Stimulated activated CD4-positive, alpha-beta T cell treated with anti-CD3 and anti-CD28 coated beads, Interleukin-12 subunit alpha, Interleukin-12 subunit beta, amount 100 ng/mL, for 48 hours (primary cell): ENCODE results near the gene BPTF.
"Not testable (repeated sequence)": the region's sequence is repeated elsewhere in the genome, so short reads cannot be mapped to it uniquely, and the experiment has no call there.

Experiments
- DNase-seq, 3 donors: peaks; one replicate each; pipeline ENCODE4 v3.0.0-alpha.2; 2020; ENCODE audit warnings: low read depth in 2 of 3, low spot score in 1 of 3

The BPTF gene

DNA sequence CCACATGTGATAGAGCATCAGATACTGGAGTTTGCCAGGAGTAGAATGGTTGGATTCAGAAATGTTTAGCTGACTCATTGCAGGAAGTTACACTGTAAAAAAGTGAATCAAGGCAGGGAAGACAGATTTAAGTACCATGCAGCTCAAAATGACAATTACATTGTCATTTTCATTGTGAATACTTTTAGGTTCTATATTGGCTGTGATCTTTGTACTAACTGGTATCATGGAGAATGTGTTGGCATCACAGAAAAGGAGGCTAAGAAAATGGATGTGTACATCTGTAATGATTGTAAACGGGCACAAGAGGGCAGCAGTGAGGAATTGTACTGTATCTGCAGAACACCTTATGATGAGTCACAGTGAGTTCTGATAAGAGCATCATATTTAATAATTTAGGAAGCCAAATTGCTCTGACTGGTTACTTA is 137.9 kb downstream of the BPTF start:
- peak; percentile 50 to 78 (median 59) for DNase-seq

DNA sequence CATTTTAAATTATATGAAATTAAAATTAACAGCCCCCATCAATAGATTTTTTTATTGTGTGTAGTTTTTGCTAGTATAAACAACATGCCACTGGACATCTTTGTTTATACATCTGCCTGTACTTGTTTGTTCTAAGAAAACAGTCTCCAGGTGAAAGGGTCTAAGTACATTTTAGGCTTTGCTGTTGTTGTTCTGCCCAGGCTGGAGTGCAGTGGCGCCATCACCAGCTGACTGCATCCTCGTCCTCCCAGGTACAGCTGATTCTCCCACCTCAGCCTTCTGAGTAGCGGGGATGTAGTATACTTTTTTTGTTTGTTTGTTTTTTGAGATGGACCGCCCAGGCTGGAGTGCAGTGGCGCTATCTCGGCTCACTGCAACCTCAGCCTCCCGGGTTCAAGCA is 145.5 kb downstream of the BPTF start:
- DNase-seq, result no peak

DNA sequence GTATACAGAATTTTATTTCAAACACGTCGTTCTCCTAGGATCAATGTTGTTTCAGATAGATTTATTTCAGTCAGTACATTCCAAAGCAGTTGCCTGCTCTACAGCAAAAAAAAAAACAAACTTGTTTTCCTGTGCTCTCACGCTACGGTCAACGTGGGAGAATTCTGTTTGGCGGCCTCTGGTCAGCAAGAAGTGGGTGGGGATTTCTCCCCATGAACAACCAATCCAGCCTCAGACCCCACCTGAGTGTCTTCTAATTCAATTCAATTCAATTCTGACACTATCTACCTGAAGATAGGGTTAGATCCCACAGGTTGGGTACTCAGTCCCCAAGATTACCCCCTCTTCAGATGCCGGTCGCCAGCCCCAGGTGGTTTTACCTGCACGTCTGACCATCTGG is 148.9 kb downstream of the BPTF start:
- no peak for DNase-seq

DNA sequence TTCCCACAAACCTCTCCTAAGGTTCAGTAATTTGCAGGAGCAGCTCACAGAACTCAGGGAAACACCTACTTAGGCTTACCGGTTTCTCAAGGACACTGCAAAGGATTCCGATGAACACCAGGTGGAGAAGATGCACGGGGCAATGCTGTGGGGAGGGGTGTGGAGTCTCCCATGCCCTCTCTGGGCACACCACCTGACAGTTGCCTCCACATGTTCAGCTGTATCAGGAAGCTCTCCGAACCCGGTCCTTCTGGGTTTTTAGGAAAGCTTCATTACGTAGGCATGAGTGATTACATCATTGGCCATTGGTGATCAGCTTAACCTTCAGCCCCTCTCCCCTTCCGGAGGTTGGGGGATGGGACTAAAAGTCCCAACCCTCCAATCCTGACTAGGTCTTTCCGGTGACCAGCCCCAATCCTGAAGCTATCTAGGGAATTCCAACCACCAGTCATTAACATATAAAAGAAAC is 149.3 kb downstream of the BPTF start:
- no peak for DNase-seq

DNA sequence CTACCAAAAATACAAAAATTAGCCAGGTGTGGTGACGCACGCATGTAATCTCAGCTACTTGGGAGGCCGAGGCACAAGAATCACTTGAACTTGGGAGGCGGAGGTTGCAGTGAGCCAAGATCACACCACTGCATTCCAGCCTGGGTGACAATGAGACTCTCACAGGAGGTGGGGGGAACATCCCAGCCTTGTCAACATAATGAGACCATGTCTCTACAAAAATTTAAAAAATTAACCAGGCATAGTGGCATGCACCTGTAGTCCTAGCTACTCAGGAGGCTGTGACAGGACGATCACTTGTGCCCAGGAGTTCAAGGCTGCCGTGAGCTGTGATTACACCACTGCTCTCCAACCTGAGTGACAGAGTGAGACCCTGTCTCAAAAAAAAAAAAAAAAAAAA is 151.0 kb downstream of the BPTF start:
- not testable (repeated sequence) for DNase-seq

DNA sequence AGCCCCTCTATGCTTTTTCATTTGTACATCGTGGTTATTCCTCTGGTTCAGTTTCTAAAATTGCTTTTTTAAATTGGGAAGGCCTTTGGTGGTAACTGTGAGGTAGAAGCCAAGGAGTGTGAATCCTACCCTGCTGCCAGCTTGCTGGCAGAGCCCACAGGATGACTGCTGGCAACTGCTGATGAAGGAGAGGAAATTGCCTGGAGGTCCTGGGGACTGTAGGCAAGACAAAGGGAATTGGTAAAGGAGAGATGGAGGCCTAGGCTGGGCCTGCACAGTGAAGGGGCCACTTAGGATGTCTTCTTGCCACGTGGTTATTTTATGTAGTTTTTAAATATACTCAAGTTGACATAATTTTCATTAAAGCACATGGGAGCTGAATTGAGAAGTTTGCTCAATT is 155.2 kb downstream of the BPTF start:
- DNase-seq, result no peak

DNA sequence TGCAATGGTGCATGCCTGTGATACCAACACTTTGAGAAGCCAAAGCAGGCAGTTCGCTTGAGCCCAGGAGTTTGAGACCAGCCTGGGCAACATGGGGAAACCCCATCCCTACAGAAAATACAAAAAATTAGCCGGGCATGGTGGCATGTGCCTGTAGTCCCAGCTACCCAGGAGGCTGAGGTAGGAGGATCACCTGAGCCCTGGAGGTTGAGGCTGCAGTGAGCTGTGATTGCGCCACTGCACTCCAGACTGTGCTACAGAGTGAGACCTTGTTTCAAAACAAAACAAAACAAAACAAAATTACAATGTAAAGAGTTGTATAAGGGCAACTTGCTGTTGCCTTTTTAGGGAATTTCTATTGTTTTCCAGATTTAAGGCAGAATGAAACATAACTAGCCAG is 155.6 kb downstream of the BPTF start:
- not testable (repeated sequence) for DNase-seq

DNA sequence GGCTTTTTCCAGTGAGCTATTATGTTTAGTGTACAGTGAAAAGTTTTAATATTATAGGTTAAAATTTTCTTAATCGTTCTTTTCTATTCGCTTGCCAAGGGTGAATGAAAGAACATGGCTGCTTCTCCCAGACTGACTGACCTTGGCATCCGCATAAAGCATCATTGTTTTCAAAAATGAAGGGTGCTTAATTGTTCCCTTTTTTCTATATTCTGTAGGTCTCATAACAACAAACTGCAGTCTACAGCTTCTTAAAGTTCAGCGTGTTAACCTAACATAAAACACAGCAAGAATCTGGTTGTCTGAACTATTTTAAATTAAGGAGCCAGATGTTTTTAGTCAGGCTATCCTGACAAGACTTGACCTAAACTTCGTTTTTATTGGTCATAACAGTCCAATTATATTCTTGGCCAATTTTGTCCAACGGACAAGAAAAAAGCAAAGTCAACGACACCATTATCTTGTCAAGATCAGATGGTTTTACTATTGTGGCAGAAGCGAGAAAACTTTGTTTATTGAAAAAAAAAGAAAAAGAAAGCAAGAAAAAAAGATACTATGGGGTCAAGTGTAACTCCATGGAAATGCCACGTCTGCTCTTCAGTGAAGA is 156.8 kb downstream of the BPTF start:
- DNase-seq, result no peak

DNA sequence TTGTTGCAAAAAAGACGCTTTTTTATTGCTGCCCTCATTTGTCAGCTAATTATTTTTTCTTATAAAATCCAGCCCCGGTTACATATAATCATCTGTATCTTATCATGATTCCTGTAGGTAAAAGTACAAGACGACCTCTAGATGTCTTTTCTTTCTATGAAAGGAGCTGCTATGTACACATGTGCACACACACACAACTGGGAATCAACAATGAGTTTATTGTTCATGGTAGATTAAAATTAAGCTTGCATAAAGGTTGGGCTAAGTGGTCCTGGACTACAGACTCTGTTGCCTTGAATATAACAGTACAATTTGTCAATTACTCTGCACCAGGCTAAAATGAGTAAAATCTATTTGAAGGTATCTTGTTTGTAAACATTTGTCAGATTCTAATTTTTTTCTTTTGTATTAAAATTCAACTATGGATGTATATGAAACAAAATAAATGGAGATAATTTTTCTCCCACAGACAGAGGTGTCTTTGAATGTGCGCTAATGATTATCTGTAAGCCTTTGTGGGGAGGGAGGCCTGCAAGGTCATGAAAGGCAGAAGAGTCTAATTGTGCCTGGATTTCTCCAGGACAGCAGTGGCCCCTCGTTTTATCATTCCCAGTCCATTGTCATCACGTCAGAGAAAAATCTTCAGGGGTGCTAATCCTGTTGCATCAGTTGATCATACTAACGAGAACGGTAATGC is 157.5 kb downstream of the BPTF start:
- no peak for DNase-seq

DNA sequence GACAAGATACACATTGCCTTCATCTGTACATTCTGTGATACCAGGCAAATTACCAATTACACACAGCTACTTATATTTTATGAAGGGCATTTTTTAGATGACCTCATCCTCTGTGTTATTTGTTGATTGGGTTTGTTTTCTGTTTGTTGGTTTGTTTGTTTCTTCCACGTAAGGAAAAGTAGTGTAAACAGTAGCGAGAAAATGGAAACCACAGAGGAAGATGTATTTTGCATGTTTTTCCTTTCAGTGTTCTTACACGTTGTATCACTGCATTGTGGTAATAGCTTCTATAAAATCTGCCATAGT is 158.0 kb downstream of the BPTF start:
- DNase-seq, result no peak

DNA sequence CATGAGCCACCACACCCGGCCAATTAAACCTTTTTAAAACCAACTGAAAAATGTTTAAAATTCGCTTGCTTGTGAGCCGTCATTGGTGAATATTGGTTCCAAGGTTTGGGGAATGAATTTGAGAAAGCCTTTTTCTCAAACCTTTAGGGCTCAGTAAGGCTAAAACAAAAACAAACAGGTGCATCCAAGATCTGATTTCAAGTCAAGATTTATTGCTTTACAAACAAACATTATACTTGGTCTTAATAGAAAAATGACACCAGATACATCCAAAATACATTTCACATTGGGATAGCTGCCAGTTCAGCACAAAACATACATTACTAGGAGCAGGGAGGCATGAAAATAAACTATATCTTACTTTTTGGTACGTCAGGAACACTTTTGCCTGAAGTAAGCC is 165.6 kb downstream of the BPTF start:
- no peak for DNase-seq

DNA sequence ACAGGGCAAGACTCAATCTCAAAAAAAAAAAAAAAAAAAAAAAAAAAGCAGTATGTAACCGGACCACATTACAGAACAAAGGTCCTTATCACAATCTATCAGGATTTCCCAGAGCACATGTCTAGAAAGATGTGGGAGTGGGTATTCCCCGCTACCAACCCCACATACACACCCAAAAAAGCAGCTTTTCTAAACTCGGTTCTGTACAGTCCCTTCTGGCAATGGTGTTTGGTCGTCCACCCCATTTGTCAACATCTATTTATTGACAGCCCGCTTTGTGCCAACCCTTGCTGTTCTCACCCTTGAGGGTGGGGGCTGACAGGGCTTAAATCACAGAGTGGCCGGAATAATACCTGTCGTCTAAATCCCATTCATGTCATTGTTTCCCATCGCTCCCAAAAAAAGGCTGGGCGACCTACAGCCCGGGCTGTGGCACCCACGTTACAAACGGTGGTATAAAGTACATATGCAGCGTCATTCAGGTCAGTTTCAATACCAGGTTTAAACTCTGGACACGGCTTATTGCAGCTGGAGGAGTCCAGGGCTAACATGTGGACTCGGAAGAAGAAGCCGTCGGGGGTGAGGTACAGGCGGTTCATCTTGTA is 167.3 kb downstream of the BPTF start:
- DNase-seq, result peak in 1 of 3 donors; percentile 7

DNA sequence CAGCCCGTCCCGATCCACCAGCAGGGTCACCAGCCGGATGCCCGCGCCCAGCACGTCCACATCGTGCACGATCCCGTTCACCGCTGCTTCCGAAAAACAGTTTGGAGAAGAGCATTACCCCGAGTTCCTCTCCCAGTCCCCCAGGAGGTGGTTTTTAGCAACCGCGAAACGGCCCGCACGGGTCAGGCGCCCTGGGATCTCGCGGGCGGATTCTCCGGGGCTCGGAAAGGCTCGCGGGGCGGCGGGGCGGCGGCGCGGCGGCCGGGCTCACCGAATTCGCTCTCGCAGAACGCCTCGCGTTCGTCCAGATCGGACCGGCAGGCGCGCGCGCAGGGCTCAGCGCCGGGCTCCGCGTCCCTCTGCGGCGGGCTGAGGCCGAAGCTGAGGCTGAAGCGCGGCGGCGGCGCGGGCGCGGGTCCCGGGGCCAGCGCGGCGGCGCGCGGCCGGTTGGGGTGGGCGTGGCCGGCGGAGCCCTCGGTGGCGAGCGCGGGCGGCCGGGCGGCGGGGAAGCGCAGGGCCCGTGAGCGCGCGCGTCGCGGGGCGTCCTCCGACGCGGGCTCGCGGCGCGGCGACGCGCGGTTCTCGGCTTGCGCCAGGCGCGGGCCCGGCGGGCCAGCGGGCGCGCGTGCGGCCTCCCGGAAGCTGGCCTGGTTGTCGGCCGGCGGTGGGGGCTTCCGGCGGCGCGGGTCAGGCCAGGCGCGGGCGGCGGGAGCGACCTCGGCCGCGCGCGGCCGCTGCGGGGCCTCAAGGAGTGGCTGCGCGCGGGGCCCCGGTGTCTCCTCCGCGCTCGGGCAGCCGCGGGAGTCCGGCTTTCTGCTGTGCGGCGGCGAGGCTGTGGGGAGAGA is 168.1 kb downstream of the BPTF start:
- DNase-seq, result peak; percentile 44 to 72 (median 46)

DNA sequence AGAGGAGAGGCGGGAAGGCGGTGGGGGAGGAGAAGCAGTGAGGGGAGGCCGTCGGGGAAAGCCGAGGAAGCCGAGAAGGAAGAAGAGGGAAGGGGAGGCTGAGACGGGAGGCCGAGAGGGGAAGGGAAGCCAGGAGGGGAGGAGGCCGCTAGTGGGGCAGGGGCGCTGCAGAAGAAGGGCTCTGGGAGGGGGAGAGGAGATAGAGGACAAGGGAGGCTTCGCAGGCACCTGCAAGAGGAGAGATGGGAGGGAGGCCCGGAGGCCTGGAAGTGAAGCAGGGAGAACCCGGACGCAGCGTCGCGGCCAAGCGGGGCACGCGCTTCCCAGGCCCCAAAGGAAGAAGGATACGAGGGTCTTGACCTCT is 168.7 kb downstream of the BPTF start:
- peak in 1 of 3 donors; percentile 29 for DNase-seq

DNA sequence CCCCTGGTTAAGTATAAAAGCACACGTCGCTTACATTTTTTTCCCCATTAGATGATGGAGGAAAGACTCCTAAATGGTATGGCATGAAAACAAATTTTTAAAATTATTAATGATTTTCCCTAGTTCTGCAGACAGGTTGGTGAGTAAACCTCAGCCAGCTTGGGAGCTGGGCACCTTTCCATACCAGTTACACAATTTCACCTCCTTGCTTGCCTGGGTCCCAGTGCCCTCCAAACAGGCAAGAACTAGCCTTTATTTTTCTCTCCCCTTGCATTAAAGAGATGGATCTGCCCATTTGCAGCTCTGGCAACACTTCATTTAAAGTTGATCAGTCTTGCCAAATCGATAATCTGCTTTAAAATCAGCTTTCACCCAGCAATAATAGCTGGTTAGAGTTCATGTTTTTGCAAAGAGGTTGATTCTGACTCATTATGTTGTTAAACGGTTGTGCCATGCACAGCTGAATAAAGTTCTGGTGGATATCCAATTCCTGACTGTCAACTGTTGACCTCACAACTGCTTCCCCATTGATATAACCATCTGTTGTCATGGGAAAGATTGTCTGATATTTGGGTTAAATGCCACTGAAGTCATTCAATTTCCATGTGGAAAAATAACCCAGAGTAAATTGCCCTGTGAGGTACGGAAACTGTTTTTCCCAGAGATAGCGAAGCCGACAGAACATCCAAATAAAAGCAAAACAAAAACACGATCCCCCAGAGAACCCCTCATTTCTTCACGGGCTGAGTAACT is 169.7 kb downstream of the BPTF start:
- no peak for DNase-seq

DNA sequence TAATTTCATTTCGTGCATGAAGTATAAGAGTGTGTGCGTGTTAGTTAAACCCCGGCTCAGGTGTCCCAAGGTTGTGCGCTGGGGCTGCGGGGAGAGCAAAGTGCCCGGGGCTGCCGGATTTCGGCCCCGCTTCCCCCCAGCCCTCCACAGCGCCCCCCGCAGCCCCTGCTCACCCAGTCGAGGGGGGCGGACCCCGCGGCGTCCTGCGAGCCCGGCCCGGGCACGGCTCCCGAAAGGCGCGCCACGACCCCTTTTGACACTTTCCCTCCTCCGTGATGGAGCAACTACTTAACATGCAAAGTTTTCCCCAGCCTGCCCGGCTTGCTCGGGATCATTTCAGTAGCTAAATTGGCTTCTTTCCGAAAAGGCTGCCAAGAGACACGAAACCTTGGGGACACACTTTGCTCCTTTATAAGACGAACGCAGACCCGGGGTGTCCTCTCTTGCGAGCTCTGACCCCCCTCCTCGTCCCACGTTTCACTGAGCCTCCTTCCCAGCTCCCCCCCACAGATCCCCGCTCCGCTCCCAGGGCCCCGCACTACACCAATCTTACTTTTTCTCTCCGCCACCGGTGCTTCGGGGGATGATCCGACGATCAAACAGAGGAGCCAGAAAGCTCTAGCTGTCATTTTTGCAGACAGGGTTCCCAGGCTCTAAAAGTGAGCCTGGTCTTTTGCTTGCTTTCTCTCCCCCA is 170.4 kb downstream of the BPTF start:
- DNase-seq, result peak in 2 of 3 donors; percentile 15 to 17

DNA sequence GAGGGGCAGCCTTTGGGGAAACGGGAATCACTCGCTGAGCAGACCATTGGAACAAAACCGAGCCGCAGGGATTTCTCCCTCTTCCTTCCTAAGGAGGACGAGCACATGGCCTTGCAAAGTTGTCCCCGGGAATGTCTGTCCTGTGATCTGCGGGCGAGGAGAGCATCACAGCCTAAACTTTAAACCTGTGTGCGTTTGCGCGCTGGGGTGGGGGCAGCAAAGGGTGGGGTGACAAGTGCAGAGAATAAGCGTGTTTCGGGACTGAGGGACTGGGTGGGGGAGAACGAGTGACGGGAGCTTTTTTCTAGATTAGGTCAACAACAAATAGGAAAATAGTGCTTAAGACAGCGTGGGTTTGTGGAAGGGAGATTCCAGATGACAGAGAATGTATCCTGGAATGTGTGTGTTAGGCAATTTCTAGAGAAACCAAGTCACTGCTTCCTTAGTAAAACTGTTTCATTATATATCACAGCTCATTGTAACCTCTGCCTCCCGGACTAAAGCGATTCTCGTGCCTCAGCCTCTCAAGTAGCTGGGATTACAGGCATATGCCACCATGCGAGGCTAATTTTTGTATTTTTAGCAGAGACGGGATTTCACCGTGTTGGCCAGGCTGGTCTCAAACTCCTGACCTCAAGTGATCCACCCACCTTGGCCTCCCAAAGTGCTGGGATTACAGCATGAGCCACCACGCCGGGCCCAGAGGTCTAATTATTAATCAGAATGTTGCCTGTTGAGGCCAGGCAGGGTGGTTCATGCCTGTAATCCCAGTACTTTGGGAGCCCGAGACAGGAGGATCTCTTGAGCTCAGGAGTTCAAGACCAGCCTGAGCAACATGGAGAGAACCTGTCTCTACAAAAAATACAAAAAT is 171.2 kb downstream of the BPTF start, which contains the start of gene C17orf58:
C17orf58 (minus strand) TSS at position 169 of the 871 bp plus-strand sequence. CDS start 271 bp downstream, outside the sequence.
- DNase-seq, result peak in 2 of 3 donors; percentile 32 to 42

DNA sequence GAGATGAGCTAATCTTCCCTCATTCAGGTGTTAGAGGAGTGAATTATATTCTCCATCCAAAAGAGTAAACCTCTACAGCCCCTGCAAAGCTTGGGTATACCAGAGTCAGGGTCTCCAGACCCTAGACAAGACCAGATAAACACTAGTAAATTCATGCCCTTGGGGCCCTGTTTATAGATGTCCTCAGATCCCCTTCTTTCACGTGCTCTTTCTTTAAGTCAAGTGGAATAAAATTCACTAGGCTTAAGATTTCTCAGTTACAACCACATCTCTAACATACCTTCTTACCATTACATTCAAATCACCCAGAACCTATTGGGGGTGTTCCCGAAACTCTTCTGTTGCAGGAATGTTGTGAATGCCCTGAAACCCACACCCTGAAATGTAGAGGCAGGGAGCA is 173.2 kb downstream of the BPTF start:
- DNase-seq, result no peak

DNA sequence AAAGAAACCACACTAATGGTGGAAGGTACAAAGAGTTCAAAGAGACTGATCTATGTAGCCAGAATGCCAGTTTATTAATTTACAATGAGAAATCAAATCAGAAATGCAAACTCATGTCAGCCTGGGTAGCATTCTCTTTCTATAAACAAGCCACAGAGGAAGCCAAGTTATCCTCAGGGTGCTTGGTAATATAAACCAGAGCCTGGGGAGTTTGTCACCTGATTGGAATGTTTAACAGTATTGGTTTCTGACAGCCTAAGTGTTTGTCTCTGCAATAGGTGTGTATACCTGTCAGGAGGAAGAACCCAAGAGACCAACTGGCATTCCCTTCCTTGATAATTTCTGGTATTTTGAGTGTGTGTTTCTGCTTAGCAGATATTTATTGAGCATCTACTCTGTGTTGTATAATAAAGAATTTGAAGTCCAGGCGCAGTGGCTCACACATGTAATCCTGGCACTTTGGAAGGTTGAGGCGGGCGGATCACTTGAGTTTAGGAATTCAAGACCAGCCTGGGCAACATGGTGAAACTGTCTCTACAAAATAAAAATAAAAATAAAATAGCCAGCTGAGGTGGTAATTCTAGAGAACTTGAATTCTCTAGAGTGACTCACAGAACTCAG is 174.1 kb downstream of the BPTF start:
- DNase-seq, result no peak
